ENCODE measurements around the gene FAAP20. TPM values are rescaled to one million over a fixed set of nuclear protein-coding genes. Genes with fewer than 3 reads are reported as not detected.

FAAP20 gene
- total and polyA plus RNA-seq, 2 of the 8 experiments (the other 6 are each of a cell fraction or from before 2014, with no cell fraction given), result 58.4 to 99.8 TPM

- WGBS, 2 experiments (ENCODE audit: extremely low coverage in 1 of 2, insufficient coverage in 1 of 2, insufficient read length in 1 of 2, insufficient replicate concordance in 2 of 2, low coverage in 1 of 2, low lambda C conversion rate in 2 of 2, missing lambda C conversion rate in 1 of 2), result 74% methylated on average over 27 of the region's 30 CpGs; no CpG with 5 or more reads in 1 of the 2 experiments
- Histone ChIP-seq H3K56ac (replicated peaks; ENCODE audit: insufficient read length, low read depth, low read length) (no peak overlapping the region), H3K18ac (ENCODE audit: extremely low read depth, low read length) (no peak overlapping the region), H4K5ac (ENCODE audit: insufficient read length, low read depth, low read length) (no peak overlapping the region), H3K9ac (replicated peaks in 1 of 4; ENCODE audit: extremely low read depth in 1 of 4, low read depth in 3 of 4, low read length in 3 of 4) (peak overlapping the region; percentile 10 to 45 (median 28); a peak in 3 of 7 replicates), H3K79me2 (ENCODE audit: control insufficient read depth in 1 of 2, insufficient read depth in 2 of 2, low read length in 2 of 2) (peaks cover 55 to 74% of the 10 kb centered on the region in 2 experiments), H3K23ac (ENCODE audit: insufficient read length) (no peak overlapping the region), H3K27me3 (replicated peaks in 1 of 4; ENCODE audit: control insufficient read depth in 3 of 4, extremely low read depth in 1 of 4, insufficient read depth in 3 of 4, low read length in 3 of 4) (no peaks in the 10 kb centered on the region), H3K14ac (ENCODE audit: insufficient read length) (no peak overlapping the region), H2BK15ac (ENCODE audit: low read length) (no peak overlapping the region), H4K20me1 (replicated peaks in 1 of 2; ENCODE audit: control insufficient read depth in 1 of 2, insufficient read depth in 2 of 2, low read length in 2 of 2) (peaks cover 53 to 58% of the 10 kb centered on the region in 2 experiments), H4K8ac (ENCODE audit: extremely low read depth, insufficient read depth, low read length) (no peak overlapping the region), H3K4ac (replicated peaks; ENCODE audit: insufficient read length, low read depth, low read length) (no peak overlapping the region), H2BK120ac (replicated peaks; ENCODE audit: low read depth, low read length) (no peak overlapping the region), H2BK20ac (ENCODE audit: low read length) (no peak overlapping the region), H3K4me3 (ENCODE audit: extremely low read depth in 1 of 4, insufficient read depth in 2 of 4, low read depth in 3 of 4, low read length in 4 of 4) (peak overlapping the region; percentile 72 to 83 (median 80); a peak in 7 of 8 replicates), H4K91ac (replicated peaks; ENCODE audit: insufficient read length, low read length) (no peak overlapping the region), H3K9me3 (ENCODE audit: insufficient read depth in 2 of 2, low read depth in 1 of 2, low read length in 1 of 2) (no peaks in the 10 kb centered on the region), H2BK12ac (ENCODE audit: low read depth, low read length) (no peak overlapping the region), H3K27ac (ENCODE audit: low read depth, low read length) (no peak overlapping the region), H3K23me2 (ENCODE audit: low read depth, low read length) (peaks cover 29% of the 10 kb centered on the region), H3K79me1 (ENCODE audit: low read depth, low read length) (peaks cover 15% of the 10 kb centered on the region), H2AFZ (ENCODE audit: low read length) (no peak overlapping the region), H3K36me3 (ENCODE audit: control insufficient read depth in 2 of 4, insufficient read depth in 4 of 4, low read length in 3 of 4) (no peaks in the 10 kb centered on the region), H3K4me2 (ENCODE audit: insufficient read depth in 1 of 2, low read depth in 2 of 2, low read length in 2 of 2) (peak overlapping the region; percentile 78 to 96), H2AK5ac (ENCODE audit: low read depth, low read length) (no peak overlapping the region), H2BK5ac (ENCODE audit: low read depth, low read length) (peak overlapping the region; percentile 75; the same call in 1 of the 2 replicates), H3K4me1 (replicated peaks in 1 of 4; ENCODE audit: control insufficient read depth in 3 of 4, insufficient read depth in 4 of 4, low read length in 3 of 4) (peaks cover 0 to 47% (median 26%) of the 10 kb centered on the region in 4 experiments; a peak in 6 of 7 replicates)
- DNase-seq (ENCODE audit: low read depth in 1 of 2, low spot score in 2 of 2) (peak in 1 of 2 experiments; percentile 53), FAIRE-seq (no peak)
- CTCF ChIA-PET (ENCODE audit: partially characterized antibody), result interaction anchor here (0.6 to 3.0 kb wide), 11 partner anchors 10 to 945 kb away, joined by 3 to 16 read pairs (median 4); partner anchors contain the start of gene FAAP20
- TF ChIP-seq POLR2AphosphoS5 (IDR thresholded peaks at IDR 0.05; ENCODE audit: low read depth, low read length), result no peak
- TF ChIP-seq SIN3A (conservative IDR thresholded peaks at IDR 0.05 in 1 of 2, IDR thresholded peaks at IDR 0.05 in 1 of 2; ENCODE audit: low read depth in 1 of 2, low read length in 2 of 2), result 0 out of 4 replicates have a peak, but pooled peaks of 1 of the 2 experiments have one; percentile 8
- POLR2A ChIA-PET (ENCODE audit: partially characterized antibody), result interaction anchor here (1.1 to 4.3 kb wide), 10 partner anchors 8 to 84 kb away, joined by 3 to 34 read pairs (median 6); no protein-coding TSS in a partner anchor
Measured at GRCh38 chr1:2230781-2231531, 36.4 kb upstream of the FAAP20 start.

Data from H1 (cell line).